GM21423 (cell line): Measurements from ENCODE around the gene UBAC2.
"Not testable (repeated sequence)": the region's sequence is repeated elsewhere in the genome, so short reads cannot be mapped to it uniquely, and the experiment has no call there.

Experiments
- ATAC-seq: cut with Tn5 transposase; IDR thresholded peaks from one replicate; pipeline ENCODE4 v1.9.1; 2021; ENCODE audit warnings: mild to moderate bottlenecking, moderate library complexity; ENCODE audit not compliant: unreplicated experiment

UBAC2 gene

GRCh38 chr13:99182439-99182838, 18.2 kb upstream of the UBAC2 start:
- ATAC-seq: no peak

- no peak for ATAC-seq
Observed at GRCh38 chr13:99185606-99186005, 15.0 kb upstream of the UBAC2 start.

GRCh38 chr13:99190147-99190985, 10.3 kb upstream of the UBAC2 start:
- ATAC-seq: no peak

- no peak for ATAC-seq
Observed at GRCh38 chr13:99191336-99191899, 9.2 kb upstream of the UBAC2 start.

- no peak for ATAC-seq
Observed at GRCh38 chr13:99191900-99192399, 8.7 kb upstream of the UBAC2 start.

- no peak for ATAC-seq
Observed at GRCh38 chr13:99192480-99192879, 8.2 kb upstream of the UBAC2 start.

- no peak for ATAC-seq
Observed at GRCh38 chr13:99193152-99193551, 7.5 kb upstream of the UBAC2 start.

- ATAC-seq: no peak
Observed at GRCh38 chr13:99196466-99197116, 4.1 kb upstream of the UBAC2 start.

- no peak for ATAC-seq
Observed at GRCh38 chr13:99197117-99197651, 3.5 kb upstream of the UBAC2 start.

GRCh38 chr13:99199541-99200431, 868 bp upstream of the UBAC2 start:
- ATAC-seq: peak; percentile 1

GRCh38 chr13:99203601-99204579, 3.2 kb downstream of the UBAC2 start:
- ATAC-seq: no peak

- no peak for ATAC-seq
Observed at GRCh38 chr13:99205621-99206220, 5.1 kb downstream of the UBAC2 start.

GRCh38 chr13:99206226-99206625, 5.6 kb downstream of the UBAC2 start:
- ATAC-seq: no peak

GRCh38 chr13:99206873-99207272, 6.2 kb downstream of the UBAC2 start:
- ATAC-seq: no peak

GRCh38 chr13:99207511-99207910, 6.9 kb downstream of the UBAC2 start:
- ATAC-seq: no peak

GRCh38 chr13:99208185-99208584, 7.5 kb downstream of the UBAC2 start:
- no peak for ATAC-seq

GRCh38 chr13:99208845-99209527, 8.3 kb downstream of the UBAC2 start:
- no peak for ATAC-seq

- not testable (repeated sequence) for ATAC-seq
Observed at GRCh38 chr13:99210627-99211026, 10.0 kb downstream of the UBAC2 start.
